CD4-positive, alpha-beta T cell treated with Interleukin-21 for 1 hour (primary cell): ENCODE data around the gene SNAP25.

Experiments
- DNase-seq: peaks from one replicate; pipeline ENCODE4 v3.0.0-alpha.2; 2020

The SNAP25 gene

GRCh38 chr20:10218536-10219451, at the start of gene SNAP25:
Gene SNAP25 (plus strand): TSS chr20:10218830. CDS start chr20:10275492, 56,662 bp downstream.
- DNase-seq, result peak; percentile 51

GRCh38 chr20:10169752-10170151, 48.9 kb upstream of the SNAP25 start:
- DNase-seq, result no peak

GRCh38 chr20:10170261-10170660, 48.4 kb upstream of the SNAP25 start:
- DNase-seq, result no peak

GRCh38 chr20:10171864-10172751, 46.5 kb upstream of the SNAP25 start:
- no peak for DNase-seq

DNA sequence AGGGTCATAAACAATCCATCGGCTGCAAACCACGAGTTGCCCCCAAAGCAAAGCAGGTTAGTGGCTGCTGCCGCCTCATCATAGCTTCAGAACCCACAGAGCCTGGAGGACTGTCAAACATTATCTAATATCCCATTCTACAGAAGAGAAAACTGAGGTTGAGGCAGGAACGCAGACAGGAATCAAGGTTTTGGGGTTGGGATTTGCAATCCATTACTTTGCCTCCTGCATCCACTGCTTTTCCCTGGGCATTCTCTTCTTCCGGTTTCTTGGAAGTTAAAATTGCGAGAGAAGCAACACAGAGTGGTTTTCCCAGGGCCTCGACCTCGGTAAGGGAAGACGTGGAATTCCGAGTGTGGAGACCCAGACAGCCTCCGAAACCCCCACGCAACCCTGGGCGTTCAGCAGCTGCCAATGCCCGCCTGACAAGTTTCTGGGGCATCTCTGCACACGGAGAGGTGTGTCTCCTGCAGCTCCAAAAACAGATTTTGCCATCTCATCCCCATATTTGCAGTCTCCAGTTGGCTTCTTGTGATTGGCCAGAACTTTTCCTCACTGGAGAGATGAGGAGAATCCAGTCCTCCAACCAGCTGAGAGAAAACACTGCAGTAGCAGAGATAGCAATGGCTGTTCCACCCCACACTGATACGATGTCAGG, 45.5 kb upstream of the SNAP25 start:
- no peak for DNase-seq

GRCh38 chr20:10174400-10174799, 44.2 kb upstream of the SNAP25 start:
- no peak for DNase-seq

GRCh38 chr20:10177326-10177725, 41.3 kb upstream of the SNAP25 start:
- no peak for DNase-seq

- DNase-seq, result no peak
Observed at GRCh38 chr20:10178091-10178490, 40.5 kb upstream of the SNAP25 start.

GRCh38 chr20:10178727-10179313, 39.8 kb upstream of the SNAP25 start:
- no peak for DNase-seq

DNA sequence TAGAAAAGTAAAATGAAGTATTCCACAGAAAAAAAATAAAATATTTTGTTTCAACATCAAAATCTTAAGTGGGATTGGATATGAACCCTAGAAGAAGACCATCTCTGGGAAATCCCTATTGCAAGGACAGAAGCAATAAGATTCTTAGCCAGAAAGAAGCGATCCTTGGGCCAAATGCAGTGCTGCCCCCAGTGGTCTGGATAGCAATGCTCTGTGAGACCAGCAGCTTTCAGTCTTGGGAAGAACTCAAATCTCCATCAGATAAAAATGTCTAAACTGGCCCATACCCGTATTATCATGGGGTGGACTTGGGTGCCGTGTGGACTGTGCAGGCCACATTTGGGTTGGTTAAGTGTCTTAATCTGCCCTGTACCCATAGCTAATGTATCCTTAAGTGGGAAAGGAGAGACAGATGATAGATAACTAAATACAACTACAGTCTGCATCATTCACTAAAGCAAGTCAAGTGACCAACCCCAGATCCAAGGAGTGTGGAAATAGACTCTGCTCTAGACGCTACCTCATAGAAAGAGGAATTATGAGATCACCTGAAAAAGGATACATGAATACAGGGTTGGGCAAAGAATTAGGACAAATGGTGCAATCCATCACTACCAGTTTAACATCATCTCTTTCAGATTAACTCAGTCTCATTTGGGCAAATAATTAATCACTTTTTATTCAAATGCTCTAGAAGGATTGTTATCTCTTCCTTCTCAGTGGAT, 38.9 kb upstream of the SNAP25 start:
- no peak for DNase-seq

DNA sequence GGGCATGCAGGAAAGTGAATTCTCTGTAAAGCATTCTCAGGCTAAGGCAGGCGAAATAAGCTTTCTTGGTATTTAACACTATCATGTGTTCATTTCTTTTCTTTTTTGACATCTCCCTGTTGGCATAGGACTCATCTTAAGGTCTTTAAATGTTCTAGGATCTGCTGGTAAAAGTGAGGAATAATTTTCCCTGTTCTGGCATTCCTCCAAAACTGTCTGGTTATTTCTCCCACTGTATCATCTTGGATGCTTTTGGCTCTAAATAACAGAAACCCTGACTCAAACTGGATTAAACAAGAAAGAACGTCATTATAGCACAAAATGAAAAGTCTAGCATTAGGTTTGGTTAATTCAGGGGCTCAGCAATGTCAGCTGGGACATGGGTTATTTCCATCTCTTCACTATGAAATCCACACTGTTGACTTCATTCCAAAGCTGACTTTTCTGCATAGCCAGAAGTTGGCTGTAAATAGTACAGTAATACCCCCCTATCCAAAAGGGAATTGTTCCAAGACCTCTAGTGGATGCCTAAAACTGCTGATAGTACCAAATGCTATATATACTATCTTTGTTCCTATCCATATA, 37.9 kb upstream of the SNAP25 start:
- no peak for DNase-seq

GRCh38 chr20:10185741-10186558, 32.7 kb upstream of the SNAP25 start:
- DNase-seq, result no peak

DNA sequence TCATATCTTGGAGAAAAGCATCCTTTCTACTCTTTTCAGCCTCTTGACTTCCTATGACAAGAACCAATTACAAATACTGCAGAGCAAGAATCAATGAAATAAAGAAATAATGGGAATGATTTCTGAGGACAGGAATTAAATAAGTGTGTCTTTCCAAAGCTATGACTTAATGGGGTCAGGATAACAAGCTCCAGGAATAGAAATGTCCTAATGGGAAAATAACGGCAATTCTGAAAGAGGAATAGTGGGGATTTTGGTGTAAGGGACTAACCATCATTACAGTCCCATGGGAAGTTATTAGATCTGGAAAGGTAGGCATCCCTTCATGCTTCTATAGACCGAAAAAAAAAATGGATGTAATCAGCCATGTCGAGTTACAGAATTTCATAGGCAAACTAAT, 28.2 kb upstream of the SNAP25 start:
- no peak for DNase-seq

DNA sequence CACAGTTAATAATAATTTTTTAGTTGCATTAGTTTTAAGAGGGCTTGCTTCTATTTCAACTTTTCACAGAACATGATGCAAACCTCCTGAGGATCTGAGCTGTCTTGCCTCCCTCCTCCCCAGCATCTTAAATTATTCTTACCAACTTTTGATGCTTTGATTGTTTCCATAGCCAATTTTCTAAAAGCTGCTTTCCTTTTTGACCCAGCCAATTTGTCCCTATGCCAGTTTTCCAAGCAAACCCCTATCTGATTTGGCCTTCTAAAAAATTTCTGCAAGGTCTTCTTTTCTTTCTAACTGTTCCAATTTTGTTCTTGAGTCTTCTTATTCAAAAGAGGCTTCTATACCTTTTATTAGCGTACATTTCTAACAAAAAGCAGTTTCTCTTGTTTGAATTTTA, 26.5 kb upstream of the SNAP25 start:
- DNase-seq, result no peak

DNA sequence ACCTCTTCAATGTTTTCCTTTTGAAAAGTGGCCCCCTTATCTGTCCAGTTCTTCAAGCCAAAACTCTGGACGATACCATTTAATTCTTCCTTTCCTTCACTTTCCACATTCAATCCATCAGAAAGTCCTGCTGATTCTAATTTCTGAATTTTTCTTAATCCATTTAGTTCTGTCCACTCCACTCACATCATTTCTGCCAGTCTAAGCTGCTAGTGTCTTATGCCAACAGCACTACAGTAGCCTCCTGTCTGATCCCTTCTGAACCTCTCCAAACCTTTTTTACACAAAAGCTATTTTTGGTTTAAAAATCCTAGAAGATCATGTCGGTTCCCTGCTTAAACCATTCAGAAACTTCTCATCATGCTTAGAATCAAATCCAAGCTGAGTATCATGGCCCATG, 24.5 kb upstream of the SNAP25 start:
- DNase-seq, result no peak

GRCh38 chr20:10200330-10200729, 18.3 kb upstream of the SNAP25 start:
- DNase-seq, result no peak

GRCh38 chr20:10201321-10201870, 17.2 kb upstream of the SNAP25 start:
- no peak for DNase-seq

GRCh38 chr20:10209091-10209490, 9.5 kb upstream of the SNAP25 start:
- no peak for DNase-seq

DNA sequence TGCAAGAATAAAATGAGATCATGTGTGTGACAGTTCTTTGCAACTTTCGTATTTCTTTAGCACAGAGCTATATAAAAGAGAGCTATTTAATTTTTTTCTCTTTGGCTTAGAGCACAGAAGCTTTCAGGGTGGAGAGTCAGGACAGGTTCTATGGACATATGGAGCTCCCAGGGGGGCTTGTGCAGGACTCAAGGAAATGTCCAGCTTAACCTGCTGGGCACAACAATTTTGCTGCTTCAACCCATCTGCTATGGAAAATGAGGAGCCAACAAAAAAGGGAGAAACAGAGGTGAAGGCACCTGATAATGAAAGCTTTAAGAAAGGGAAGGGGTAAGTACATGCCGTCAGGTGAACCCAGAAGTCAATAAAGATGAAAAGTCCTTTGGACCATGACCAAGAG, 5.1 kb upstream of the SNAP25 start:
- no peak for DNase-seq

DNA sequence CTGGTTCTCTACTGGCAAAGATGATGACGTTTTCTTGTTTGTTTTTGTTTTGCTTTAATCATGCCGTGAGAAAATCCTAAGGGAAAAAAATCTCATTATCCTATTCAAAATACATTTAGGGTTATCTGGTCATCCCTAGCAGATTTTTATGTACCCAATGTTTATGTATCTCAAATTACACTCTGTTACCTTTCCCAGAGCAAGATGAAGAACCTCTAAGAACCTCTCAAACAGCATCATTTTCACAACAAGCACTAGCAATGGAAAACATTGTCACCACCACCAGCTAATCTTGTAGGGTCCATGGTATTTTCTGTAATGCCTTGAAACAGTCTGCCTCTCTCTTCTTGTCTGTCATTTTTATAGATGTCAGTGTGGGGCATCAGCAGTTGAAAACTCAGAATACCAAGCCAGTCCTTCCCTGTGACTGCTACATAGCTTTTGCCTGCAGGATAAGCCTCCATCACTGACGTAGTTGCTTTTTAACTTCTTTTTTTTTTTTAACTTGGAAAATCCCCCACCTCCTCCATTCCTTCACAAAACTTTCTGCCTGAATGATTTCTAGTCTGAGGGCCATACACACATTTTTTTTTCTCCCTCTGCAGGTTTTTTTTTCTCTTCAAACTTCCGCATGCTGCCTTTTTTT, 2.4 kb upstream of the SNAP25 start:
- no peak for DNase-seq
